Measurements from ENCODE around the gene XPOT.

DNA sequence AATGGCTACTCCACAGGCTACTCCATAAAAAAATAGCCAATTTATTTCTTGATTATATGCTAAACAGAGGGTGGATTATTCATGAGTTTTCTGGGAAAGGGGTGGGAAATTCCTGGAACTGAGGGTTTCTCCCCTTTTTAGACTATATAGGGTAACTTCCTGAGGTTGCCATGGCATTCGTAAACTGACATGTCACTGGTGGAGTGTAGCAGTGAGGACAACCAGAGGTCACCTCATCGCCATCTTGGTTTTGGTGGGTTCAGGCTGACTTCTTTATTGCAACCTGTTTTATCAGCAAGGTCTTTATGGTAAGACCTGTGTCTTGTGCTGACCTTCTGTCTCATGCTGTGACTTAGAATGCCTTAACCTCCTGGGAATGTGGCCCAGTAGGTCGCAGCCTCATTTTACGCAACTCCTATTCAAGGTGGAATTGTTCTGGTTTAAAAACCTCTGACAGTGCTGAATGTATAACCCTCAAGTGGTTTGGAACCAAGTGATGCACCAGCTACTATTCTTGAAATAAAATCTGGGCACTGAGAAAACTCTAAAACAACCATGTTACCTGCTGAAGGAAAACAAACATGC, 41.4 kb upstream of the XPOT start:
- TF ChIP-seq, protein P1, sequence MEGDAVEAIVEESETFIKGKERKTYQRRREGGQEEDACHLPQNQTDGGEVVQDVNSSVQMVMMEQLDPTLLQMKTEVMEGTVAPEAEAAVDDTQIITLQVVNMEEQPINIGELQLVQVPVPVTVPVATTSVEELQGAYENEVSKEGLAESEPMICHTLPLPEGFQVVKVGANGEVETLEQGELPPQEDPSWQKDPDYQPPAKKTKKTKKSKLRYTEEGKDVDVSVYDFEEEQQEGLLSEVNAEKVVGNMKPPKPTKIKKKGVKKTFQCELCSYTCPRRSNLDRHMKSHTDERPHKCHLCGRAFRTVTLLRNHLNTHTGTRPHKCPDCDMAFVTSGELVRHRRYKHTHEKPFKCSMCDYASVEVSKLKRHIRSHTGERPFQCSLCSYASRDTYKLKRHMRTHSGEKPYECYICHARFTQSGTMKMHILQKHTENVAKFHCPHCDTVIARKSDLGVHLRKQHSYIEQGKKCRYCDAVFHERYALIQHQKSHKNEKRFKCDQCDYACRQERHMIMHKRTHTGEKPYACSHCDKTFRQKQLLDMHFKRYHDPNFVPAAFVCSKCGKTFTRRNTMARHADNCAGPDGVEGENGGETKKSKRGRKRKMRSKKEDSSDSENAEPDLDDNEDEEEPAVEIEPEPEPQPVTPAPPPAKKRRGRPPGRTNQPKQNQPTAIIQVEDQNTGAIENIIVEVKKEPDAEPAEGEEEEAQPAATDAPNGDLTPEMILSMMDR (IDR thresholded peaks at IDR 0.05; ENCODE audit: poor library complexity): no peak
- TF ChIP-seq EZH2phosphoT487 (IDR thresholded peaks at IDR 0.05; ENCODE audit: low read depth, severe bottlenecking, unreplicated experiment): no peak
- no peak for TF ChIP-seq EZH2 (IDR thresholded peaks at IDR 0.05; ENCODE audit: borderline replicate concordance)
